HT-29 (cell line): ENCODE data around the gene RPL22. TPM values are rescaled to one million over a fixed set of nuclear protein-coding genes. Genes with fewer than 3 reads are reported as not detected.

Experiments
- DNase-seq: peaks from one replicate; pipeline ENCODE4 v3.0.0-alpha.2; 2015; ENCODE audit warnings: low spot score
- total RNA-seq: library from RNA; depleted of rRNA; stranded (reverse); fragments of >200 nt; shearing (Covaris generic); gene quantifications from 2 replicates; pipeline ENCODE4 v1.2.3, GENCODE V29; 2014

The RPL22 gene
- total RNA-seq, 1 experiment from 2014 or later = 119 TPM

- DNase-seq = peak; percentile 30
Measured at GRCh38 chr1:6157132-6157527, 42.3 kb downstream of the RPL22 start.

- DNase-seq = no peak
Measured at GRCh38 chr1:6154525-6155319, 44.7 kb downstream of the RPL22 start.

- DNase-seq = no peak
Measured at GRCh38 chr1:6152882-6153281, 46.5 kb downstream of the RPL22 start.

- no peak for DNase-seq
Measured at GRCh38 chr1:6152181-6152580, 47.2 kb downstream of the RPL22 start.

GRCh38 chr1:6151291-6151822 lies 48.0 kb downstream of the RPL22 start:
- DNase-seq = no peak

- DNase-seq = no peak
Measured at GRCh38 chr1:6150006-6150938, 49.1 kb downstream of the RPL22 start.

- no peak for DNase-seq
Measured at GRCh38 chr1:6149597-6149996, 49.8 kb downstream of the RPL22 start.

GRCh38 chr1:6148497-6149241 lies 50.7 kb downstream of the RPL22 start:
- peak; percentile 70 for DNase-seq

- DNase-seq = no peak
Measured at GRCh38 chr1:6145864-6146410, 53.5 kb downstream of the RPL22 start.

- DNase-seq = no peak
Measured at GRCh38 chr1:6145396-6145750, 54.0 kb downstream of the RPL22 start.

GRCh38 chr1:6144647-6145395 lies 54.6 kb downstream of the RPL22 start:
- no peak for DNase-seq

GRCh38 chr1:6144175-6144574 lies 55.2 kb downstream of the RPL22 start:
- DNase-seq = no peak

GRCh38 chr1:6143395-6143794 lies 56.0 kb downstream of the RPL22 start:
- no peak for DNase-seq

- DNase-seq = no peak
Measured at GRCh38 chr1:6142734-6143133, 56.7 kb downstream of the RPL22 start.

GRCh38 chr1:6142036-6142621 lies 57.3 kb downstream of the RPL22 start:
- no peak for DNase-seq

GRCh38 chr1:6141592-6141991 lies 57.8 kb downstream of the RPL22 start:
- DNase-seq = peak; percentile 66

GRCh38 chr1:6140413-6140812 lies 59.0 kb downstream of the RPL22 start:
- DNase-seq = no peak

- DNase-seq = no peak
Measured at GRCh38 chr1:6137758-6138157, 61.6 kb downstream of the RPL22 start.

- no peak for DNase-seq
Measured at GRCh38 chr1:6136516-6137220, 62.7 kb downstream of the RPL22 start.
